WTC11 (cell line): ENCODE data around the gene NR3C1.

Source experiments
- CREB1 ChIP-seq: sonication (generic); formaldehyde crosslinking; IDR thresholded peaks from 2 replicates; pipeline ENCODE4 v1.8.0; 2023; ENCODE audit warnings: mild to moderate bottlenecking, missing genetic modification reagents
- ETV6 ChIP-seq: sonication (generic); formaldehyde crosslinking; IDR thresholded peaks from 2 replicates; pipeline ENCODE4 v1.8.1; 2022; ENCODE audit warnings: mild to moderate bottlenecking, missing genetic modification reagents
- HMGA2 ChIP-seq: fragments of 250-450 bp; sonication (Bioruptor Pico); IDR thresholded peaks from 2 replicates; pipeline ENCODE4 v1.4.0; 2021; ENCODE audit warnings: mild to moderate bottlenecking, moderate library complexity
- JUN ChIP-seq: sonication (generic); formaldehyde crosslinking; IDR thresholded peaks from 2 replicates; pipeline ENCODE4 v1.8.0; 2023; ENCODE audit warnings: mild to moderate bottlenecking, missing genetic modification reagents
- MYBL2 ChIP-seq: sonication (generic); formaldehyde crosslinking; IDR thresholded peaks from 2 replicates; pipeline ENCODE4 v1.8.1; 2023; ENCODE audit warnings: mild to moderate bottlenecking, moderate library complexity, missing genetic modification reagents
- SP1 ChIP-seq: sonication (generic); formaldehyde crosslinking; conservative IDR thresholded peaks from 2 replicates; pipeline ENCODE4 v1.8.1; 2022; ENCODE audit warnings: missing genetic modification reagents
- TEAD1 ChIP-seq: sonication (generic); formaldehyde crosslinking; IDR thresholded peaks from 2 replicates; pipeline ENCODE4 v1.8.0; 2022; ENCODE audit warnings: mild to moderate bottlenecking, missing genetic modification reagents
- ZNF121 ChIP-seq: sonication (generic); formaldehyde crosslinking; IDR thresholded peaks from 2 replicates; pipeline ENCODE4 v1.8.0; 2023; ENCODE audit warnings: missing genetic modification reagents
- ZNF138 ChIP-seq: sonication (generic); formaldehyde crosslinking; conservative IDR thresholded peaks from 2 replicates; pipeline ENCODE4 v1.8.1; 2022; ENCODE audit warnings: mild to moderate bottlenecking, moderate library complexity, missing genetic modification reagents
- ZNF317 ChIP-seq: sonication (generic); formaldehyde crosslinking; IDR thresholded peaks from 2 replicates; pipeline ENCODE4 v1.8.1; 2023; ENCODE audit warnings: low read depth, mild to moderate bottlenecking, moderate library complexity, missing genetic modification reagents, borderline replicate concordance
- TF ChIP-seq, protein P1 (sequence below): fragments of 200-600 bp; IDR thresholded peaks from 2 replicates; pipeline ENCODE4 v1.8.0; 2022; ENCODE audit warnings: antibody characterized with exemption
- TF ChIP-seq, protein P2 (sequence below): fragments of 250-450 bp; sonication (Bioruptor Pico); conservative IDR thresholded peaks from 2 replicates; pipeline ENCODE4 v1.9.0; 2021; ENCODE audit warnings: mild to moderate bottlenecking
- TF ChIP-seq, protein P3 (sequence below): sonication (generic); formaldehyde crosslinking; IDR thresholded peaks from 2 replicates; pipeline ENCODE4 v1.8.0; 2023; ENCODE audit warnings: missing genetic modification reagents, mild to moderate bottlenecking, borderline replicate concordance

DNA sequence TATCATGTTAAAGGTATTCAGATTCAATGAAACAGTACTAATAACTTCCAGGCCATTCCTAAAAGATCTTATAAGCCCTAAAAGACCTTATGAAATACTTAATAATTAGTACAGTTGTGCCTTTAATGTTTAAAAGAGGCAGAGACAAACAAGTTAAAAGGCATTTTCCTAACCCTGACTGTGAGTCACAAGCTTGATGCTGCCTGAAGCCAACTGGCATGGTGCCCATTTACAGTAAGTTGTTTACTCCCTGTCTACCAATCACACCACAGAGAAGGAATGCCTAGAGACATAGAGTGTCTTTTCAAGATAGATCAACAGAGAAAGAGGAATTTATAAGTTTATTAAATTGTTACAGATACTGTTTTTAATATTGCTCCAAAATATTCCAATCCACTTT, 47.8 kb downstream of the NR3C1 start:
- TF ChIP-seq, protein P1, sequence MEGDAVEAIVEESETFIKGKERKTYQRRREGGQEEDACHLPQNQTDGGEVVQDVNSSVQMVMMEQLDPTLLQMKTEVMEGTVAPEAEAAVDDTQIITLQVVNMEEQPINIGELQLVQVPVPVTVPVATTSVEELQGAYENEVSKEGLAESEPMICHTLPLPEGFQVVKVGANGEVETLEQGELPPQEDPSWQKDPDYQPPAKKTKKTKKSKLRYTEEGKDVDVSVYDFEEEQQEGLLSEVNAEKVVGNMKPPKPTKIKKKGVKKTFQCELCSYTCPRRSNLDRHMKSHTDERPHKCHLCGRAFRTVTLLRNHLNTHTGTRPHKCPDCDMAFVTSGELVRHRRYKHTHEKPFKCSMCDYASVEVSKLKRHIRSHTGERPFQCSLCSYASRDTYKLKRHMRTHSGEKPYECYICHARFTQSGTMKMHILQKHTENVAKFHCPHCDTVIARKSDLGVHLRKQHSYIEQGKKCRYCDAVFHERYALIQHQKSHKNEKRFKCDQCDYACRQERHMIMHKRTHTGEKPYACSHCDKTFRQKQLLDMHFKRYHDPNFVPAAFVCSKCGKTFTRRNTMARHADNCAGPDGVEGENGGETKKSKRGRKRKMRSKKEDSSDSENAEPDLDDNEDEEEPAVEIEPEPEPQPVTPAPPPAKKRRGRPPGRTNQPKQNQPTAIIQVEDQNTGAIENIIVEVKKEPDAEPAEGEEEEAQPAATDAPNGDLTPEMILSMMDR: no peak
- TF ChIP-seq, protein P2, sequence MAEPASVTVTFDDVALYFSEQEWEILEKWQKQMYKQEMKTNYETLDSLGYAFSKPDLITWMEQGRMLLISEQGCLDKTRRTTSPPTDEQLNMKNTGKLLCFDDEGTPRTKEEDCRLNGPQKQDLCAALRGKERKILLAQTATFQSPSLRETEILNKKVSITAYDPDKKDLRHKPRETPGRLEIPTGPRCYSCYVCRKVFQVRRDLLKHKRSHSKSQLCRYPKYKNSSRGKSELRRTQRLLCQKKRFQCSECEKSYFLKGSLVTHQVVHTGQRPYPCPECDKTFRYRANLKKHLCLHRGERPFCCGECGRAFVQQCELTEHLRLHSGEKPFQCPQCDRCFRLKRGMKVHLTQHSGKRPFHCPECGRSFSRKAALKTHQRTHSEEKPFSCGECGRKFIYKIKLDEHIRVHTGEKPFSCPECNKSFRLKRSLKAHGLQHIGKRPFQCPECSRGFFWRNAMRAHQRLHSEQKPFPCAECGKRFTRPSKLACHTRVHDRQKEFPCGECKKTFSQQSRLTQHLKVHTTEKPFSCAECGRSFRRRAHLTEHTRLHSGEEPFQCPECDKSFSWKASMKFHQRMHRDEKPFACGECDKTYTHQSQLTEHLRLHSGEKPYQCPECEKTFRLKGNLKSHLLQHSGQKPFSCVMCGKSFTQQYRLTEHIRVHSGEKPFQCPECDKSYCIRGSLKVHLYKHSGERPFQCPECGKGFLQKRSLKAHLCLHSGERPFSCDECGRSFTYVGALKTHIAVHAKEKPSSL (CRISPR knock-in tag): no peak
- TF ChIP-seq ZNF121 (CRISPR knock-in tag): no peak
- TF ChIP-seq TEAD1 (CRISPR knock-in tag): no peak
- TF ChIP-seq CREB1: no peak
- TF ChIP-seq MYBL2 (CRISPR knock-in tag): no peak
- no peak for TF ChIP-seq ETV6 (CRISPR knock-in tag)
- TF ChIP-seq, protein P3, sequence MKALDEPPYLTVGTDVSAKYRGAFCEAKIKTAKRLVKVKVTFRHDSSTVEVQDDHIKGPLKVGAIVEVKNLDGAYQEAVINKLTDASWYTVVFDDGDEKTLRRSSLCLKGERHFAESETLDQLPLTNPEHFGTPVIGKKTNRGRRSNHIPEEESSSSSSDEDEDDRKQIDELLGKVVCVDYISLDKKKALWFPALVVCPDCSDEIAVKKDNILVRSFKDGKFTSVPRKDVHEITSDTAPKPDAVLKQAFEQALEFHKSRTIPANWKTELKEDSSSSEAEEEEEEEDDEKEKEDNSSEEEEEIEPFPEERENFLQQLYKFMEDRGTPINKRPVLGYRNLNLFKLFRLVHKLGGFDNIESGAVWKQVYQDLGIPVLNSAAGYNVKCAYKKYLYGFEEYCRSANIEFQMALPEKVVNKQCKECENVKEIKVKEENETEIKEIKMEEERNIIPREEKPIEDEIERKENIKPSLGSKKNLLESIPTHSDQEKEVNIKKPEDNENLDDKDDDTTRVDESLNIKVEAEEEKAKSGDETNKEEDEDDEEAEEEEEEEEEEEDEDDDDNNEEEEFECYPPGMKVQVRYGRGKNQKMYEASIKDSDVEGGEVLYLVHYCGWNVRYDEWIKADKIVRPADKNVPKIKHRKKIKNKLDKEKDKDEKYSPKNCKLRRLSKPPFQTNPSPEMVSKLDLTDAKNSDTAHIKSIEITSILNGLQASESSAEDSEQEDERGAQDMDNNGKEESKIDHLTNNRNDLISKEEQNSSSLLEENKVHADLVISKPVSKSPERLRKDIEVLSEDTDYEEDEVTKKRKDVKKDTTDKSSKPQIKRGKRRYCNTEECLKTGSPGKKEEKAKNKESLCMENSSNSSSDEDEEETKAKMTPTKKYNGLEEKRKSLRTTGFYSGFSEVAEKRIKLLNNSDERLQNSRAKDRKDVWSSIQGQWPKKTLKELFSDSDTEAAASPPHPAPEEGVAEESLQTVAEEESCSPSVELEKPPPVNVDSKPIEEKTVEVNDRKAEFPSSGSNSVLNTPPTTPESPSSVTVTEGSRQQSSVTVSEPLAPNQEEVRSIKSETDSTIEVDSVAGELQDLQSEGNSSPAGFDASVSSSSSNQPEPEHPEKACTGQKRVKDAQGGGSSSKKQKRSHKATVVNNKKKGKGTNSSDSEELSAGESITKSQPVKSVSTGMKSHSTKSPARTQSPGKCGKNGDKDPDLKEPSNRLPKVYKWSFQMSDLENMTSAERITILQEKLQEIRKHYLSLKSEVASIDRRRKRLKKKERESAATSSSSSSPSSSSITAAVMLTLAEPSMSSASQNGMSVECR (CRISPR knock-in tag): no peak
- no peak for TF ChIP-seq JUN (CRISPR knock-in tag)
- TF ChIP-seq HMGA2 (CRISPR knock-in tag): no peak
- TF ChIP-seq ZNF138 (CRISPR knock-in tag): no peak
- TF ChIP-seq SP1: no peak
- TF ChIP-seq ZNF317 (CRISPR knock-in tag): no peak
